ENCODE data around the gene PSMD9. TPM values are rescaled to one million over a fixed set of nuclear protein-coding genes. Genes with fewer than 3 reads are reported as not detected.

PSMD9 gene
- total RNA-seq, 1 donor: 57.9 TPM

GRCh38 chr12:121911824-121912585 lies 23.4 kb downstream of the PSMD9 start:
- no peak for TF ChIP-seq CTCF (IDR thresholded peaks at IDR 0.05; ENCODE audit: insufficient read depth, low read length)
- no peak for DNase-seq (ENCODE audit: low read depth)
- H3K4me3 ChIP-seq (ENCODE audit: low read depth, low read length): no peak overlapping the region

- TF ChIP-seq CTCF (IDR thresholded peaks at IDR 0.05; ENCODE audit: insufficient read depth, low read length): no peak
- H3K4me3 ChIP-seq (ENCODE audit: low read depth, low read length): no peak overlapping the region
- DNase-seq (ENCODE audit: low read depth): peak; percentile 42
Observed at GRCh38 chr12:121915841-121916321, 27.3 kb downstream of the PSMD9 start.

- TF ChIP-seq CTCF (IDR thresholded peaks at IDR 0.05; ENCODE audit: insufficient read depth, low read length): peak; percentile 42
- DNase-seq (ENCODE audit: low read depth): peak; percentile 47
- H3K4me3 ChIP-seq (ENCODE audit: low read depth, low read length): no peak overlapping the region
Observed at GRCh38 chr12:121916719-121917118, 28.1 kb downstream of the PSMD9 start.

GRCh38 chr12:121917950-121918678 lies 29.5 kb downstream of the PSMD9 start, which contains the start of gene CFAP251:
TSS of gene CFAP251 (plus strand) at chr12:121918592. CDS start at chr12:121921306, 2,714 bp downstream.
- TF ChIP-seq CTCF (IDR thresholded peaks at IDR 0.05; ENCODE audit: insufficient read depth, low read length): peak; percentile 50
- no peak within 1 kb of the TSS for H3K4me3 ChIP-seq (ENCODE audit: low read depth, low read length)
- DNase-seq (ENCODE audit: low read depth): peak; percentile 41

GRCh38 chr12:121918679-121919038 lies 30.1 kb downstream of the PSMD9 start:
- no peak for TF ChIP-seq CTCF (IDR thresholded peaks at IDR 0.05; ENCODE audit: insufficient read depth, low read length)
- no peak for DNase-seq (ENCODE audit: low read depth)
- H3K4me3 ChIP-seq (ENCODE audit: low read depth, low read length): no peak overlapping the region

GRCh38 chr12:121921066-121921465 lies 32.5 kb downstream of the PSMD9 start:
- no peak overlapping the region for H3K4me3 ChIP-seq (ENCODE audit: low read depth, low read length)
- no peak for TF ChIP-seq CTCF (IDR thresholded peaks at IDR 0.05; ENCODE audit: insufficient read depth, low read length)
- DNase-seq (ENCODE audit: low read depth): no peak
